Prostate gland (tissue), 2 donors: ENCODE data around the gene FRRS1L.

ENCODE experiments used
- CTCF ChIP-seq, 4 experiments: fragments of 200-600 bp in 2 of 4; fragments of 450-650 bp in 2 of 4; sonication (generic) in 2 of 4; IDR thresholded peaks; 1 replicate in 3 of 4; 2 replicates in 1 of 4; pipeline ENCODE4 v1.5.1; 2016 to 2019; ENCODE audit warnings: antibody characterized with exemption in 4 of 4, mild to moderate bottlenecking in 2 of 4, moderate library complexity in 2 of 4
- POLR2A ChIP-seq: fragments of 450-650 bp; IDR thresholded peaks from one replicate; pipeline ENCODE4 v1.6.1; 2016; ENCODE audit warnings: antibody characterized with exemption, mild to moderate bottlenecking
- POLR2AphosphoS5 ChIP-seq: sonication (generic); formaldehyde crosslinking; IDR thresholded peaks from one replicate; pipeline ENCODE4 v1.6.1; 2017; ENCODE audit warnings: antibody characterized with exemption

DNA sequence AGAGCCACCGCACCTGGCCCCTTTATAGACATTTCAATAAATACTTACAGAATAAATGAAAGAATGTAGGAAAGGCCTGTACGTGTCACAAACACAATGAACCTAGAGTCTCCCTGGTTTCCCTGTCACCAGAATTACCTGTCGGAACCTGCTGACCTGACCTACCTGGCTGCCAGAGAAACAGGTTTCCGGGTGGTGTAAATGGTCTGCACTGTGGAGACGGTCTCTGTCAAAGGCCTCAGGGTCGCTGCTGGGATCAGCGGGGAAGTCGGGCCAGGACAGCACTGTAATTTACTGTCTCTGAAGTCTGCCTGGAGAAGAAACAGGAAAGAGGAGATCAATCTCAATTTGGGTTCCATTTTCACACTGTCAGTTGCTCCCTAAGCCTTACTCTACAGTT lies 9.3 kb upstream of the FRRS1L start:
- TF ChIP-seq POLR2AphosphoS5 (no peak), CTCF (IDR thresholded peaks at IDR 0.05) (no peak), POLR2A (no peak)
